T-helper 2 cell treated with Interferon-gamma antibody and Interleukin-4, amounts not matched to agents 100 ng/mL and 5 ng/mL, for 36 hours (primary cell): Measurements from ENCODE around the gene SLC25A34. TPM values are rescaled to one million over a fixed set of nuclear protein-coding genes. Genes with fewer than 3 reads are reported as not detected.

Experiments used
- intact Hi-C: fragments of 100-400 bp; cut with micrococcal nuclease; formaldehyde crosslinking; loops from one replicate; pipeline ENCODE4 v1.15.1; 2023
- total RNA-seq: library from RNA; stranded (reverse); gene quantifications from 2 replicates; pipeline ENCODE4 v1.2.3, GENCODE V29; 2022

Gene SLC25A34
- total RNA-seq, 1 donor from 2014 or later, result 2.1 TPM

DNA sequence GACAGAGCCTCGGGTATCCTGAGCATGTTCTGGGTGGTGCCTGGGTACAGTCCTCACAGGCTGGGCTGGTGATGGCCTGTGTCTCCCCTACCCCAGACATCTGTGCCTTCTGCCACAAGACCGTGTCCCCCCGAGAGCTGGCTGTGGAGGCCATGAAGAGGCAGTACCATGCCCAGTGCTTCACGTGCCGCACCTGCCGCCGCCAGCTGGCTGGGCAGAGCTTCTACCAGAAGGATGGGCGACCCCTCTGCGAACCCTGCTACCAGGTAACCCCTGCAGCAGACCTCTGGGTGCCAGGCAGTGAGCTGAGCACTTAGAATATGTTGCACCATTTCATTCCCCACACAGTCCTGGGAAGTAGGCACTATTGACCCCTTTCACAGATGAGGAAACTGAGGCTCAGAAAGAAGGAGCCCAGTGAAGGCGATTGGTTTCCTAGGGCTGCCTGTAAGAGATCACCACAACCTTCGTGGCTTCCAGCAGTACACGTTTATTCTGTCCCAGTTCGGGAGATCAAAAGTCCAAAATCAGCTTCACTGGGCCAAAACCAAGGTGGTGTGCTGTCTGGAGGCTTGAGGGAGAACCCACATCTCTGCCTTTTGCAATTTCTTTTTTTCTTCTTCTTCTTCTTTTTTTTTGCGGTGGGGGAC, 34.4 kb downstream of the SLC25A34 start:
- intact Hi-C loops, result no loop called here

GRCh38 chr1:15771836-15772515, 35.9 kb downstream of the SLC25A34 start:
- intact Hi-C loops, result no loop called here

GRCh38 chr1:15775706-15776105, 39.6 kb downstream of the SLC25A34 start:
- intact Hi-C loops, result no loop called here

GRCh38 chr1:15777909-15778707, 42.0 kb downstream of the SLC25A34 start:
- intact Hi-C loops, result no loop called here

GRCh38 chr1:15785683-15786082, 49.6 kb downstream of the SLC25A34 start:
- intact Hi-C loops, result no loop called here

DNA sequence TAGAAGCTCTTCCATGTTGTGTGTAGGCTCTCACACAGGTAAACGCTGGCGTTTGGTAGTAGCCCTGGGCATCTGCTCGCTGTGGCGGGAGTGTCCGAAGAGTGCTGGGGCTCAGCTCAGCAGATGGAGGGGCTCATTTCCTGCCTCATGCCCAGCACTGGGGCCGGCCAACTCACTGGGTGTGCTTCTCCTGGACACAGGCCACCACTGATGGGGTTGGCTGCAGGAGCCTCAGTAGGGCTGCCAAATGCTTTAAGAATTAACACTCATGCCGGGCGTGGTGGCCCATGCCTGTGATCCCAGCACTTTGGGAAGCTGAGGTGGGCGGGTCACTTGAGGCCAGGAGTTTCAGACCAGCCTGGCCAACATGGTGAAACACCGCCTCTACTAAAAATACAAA, 50.5 kb downstream of the SLC25A34 start:
- intact Hi-C loops, result no loop called here

- intact Hi-C loops, result no loop called here
Observed at GRCh38 chr1:15788624-15789301, 52.7 kb downstream of the SLC25A34 start.

Other genes starting within 250 kb of the SLC25A34 start
- 17.4 and 18.3 TPM in 2 replicates for gene CASP9, start 212.0 kb upstream of the SLC25A34 start, total RNA-seq
- 18.5 and 20.6 TPM in 2 replicates for gene DNAJC16, start 209.4 kb upstream of the SLC25A34 start, total RNA-seq
- 20.2 and 20.4 TPM in 2 replicates for gene AGMAT, start 151.2 kb upstream of the SLC25A34 start, total RNA-seq
- gene DDI2, start 118.8 kb upstream of the SLC25A34 start, total RNA-seq, result 32.9 and 33.7 TPM in 2 replicates
- 49.3 and 56.7 TPM in 2 replicates for gene PLEKHM2, start 51.9 kb upstream of the SLC25A34 start, total RNA-seq
- not detected in 2 replicates for gene TMEM82, start 6.2 kb downstream of the SLC25A34 start, total RNA-seq
- gene FBLIM1, start 22.5 kb downstream of the SLC25A34 start, total RNA-seq, result not detected in 2 replicates
- gene UQCRHL, start 71.4 kb downstream of the SLC25A34 start, total RNA-seq, result 1.4 and 1.9 TPM in 2 replicates
- 63.0 and 64.1 TPM in 2 replicates for gene SPEN, start 111.4 kb downstream of the SLC25A34 start, total RNA-seq
- 35.3 and 43.6 TPM in 2 replicates for gene ZBTB17, start 239.8 kb downstream of the SLC25A34 start, total RNA-seq